Stimulated activated CD4-positive, alpha-beta T cell treated with anti-CD3 and anti-CD28 coated beads, Interleukin-1b, Interleukin-23, amount 100 ng/mL, for 48 hours (primary cell): Measurements from ENCODE around the gene TSHZ2.
"Not testable (repeated sequence)": the region's sequence is repeated elsewhere in the genome, so short reads cannot be mapped to it uniquely, and the experiment has no call there.

Experiments
- DNase-seq: peaks from one replicate; pipeline ENCODE4 v3.0.0-alpha.2; 2020

TSHZ2 gene

DNA sequence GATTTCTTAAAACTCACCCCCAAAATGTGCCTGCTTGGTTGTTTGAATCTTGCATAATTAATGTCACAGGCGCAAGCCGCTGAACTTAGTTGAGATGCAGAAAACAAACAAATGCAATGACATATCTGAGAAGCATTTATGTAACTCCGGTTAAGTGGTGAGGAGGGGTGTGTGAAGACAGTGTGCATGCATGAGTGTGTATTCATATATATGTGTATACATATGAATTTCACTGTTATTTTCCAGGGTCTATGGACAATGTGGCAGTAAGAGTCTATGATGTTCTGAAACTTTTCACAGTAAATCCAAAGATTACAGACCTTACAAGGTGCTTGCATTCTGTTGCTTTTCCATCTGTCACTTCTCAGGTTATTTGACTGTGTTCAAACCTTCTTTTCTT, 518.5 kb downstream of the TSHZ2 start:
- DNase-seq = no peak

DNA sequence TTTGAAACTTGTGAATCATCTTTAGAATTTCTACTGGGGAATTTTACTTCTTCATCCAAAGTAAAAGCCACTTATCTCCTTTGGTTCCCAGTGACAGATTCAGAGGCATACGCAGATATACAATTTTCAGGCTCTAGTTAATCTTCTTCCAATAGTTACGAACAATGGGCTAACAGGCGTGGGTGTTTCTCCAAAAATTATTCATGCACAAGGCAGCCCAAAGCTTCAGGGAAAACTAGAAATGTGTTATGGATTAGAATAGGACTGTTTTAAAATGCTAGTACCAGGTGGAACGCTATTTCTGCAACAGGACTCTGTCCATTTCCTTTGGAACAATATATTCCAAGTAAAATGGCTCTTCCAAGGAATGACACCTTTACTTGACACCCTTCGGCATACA, 519.3 kb downstream of the TSHZ2 start:
- no peak for DNase-seq

DNA sequence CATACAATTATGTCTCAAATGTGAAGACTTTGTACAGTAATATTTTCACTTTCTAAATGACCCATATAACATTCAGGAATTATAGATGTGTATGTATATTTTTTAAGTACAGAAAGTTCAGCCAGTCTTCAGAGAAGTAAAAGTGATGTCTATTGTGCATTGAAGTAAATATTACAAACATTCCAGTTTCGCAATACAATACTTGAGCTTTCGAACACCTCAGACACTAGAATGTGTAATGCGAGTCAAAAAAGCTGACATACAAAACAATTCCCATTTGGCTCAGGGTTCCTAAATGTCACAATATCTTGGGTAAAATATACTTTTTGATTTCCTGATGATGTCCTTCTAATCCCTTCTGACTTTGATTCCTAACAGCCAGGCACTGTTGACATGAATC, 520.1 kb downstream of the TSHZ2 start:
- DNase-seq = no peak

DNA sequence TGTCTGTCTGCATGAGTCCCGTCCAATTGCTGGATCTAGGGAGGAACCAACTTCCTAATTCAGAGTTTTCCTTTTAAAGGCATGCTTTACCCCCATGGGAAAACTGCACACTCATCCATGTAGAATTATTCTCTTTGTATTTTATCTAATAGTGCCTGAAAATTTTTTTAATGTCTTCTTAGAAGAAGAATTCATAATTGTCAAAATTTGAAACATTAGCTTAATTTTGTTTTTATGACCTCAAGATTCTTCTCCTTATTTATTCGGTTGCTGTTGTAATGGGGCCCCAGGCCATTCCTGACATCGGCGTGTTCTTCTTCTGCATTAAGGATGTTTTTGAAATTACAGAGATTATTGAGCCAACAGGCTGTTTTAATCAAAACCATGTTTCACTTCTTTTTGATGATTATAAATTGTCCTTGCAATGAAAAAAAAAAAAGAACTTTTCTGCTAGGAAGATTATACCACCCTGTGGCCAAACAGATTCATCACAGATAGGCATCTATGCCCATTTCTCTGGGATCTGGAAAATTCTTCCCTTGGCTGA, 521.2 kb downstream of the TSHZ2 start:
- no peak for DNase-seq

DNA sequence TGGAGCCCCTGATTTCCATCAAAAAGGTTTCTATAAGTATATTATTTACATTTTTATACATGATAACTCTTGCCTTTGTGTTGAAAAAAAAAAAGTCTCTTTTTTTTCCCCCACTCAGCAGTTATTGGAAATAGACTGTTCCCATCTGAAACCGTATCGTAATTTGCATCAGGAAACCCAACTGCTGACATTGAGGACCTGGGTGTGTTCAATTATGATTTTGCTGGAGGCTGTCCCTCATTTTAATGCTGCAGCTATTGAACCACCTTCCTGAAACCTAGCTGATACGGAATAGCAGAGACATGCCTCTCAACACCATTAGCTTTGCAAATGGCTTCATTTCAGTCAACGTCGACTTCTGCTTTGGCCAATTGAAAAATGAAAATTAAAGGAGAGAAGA, 522.6 kb downstream of the TSHZ2 start:
- no peak for DNase-seq

DNA sequence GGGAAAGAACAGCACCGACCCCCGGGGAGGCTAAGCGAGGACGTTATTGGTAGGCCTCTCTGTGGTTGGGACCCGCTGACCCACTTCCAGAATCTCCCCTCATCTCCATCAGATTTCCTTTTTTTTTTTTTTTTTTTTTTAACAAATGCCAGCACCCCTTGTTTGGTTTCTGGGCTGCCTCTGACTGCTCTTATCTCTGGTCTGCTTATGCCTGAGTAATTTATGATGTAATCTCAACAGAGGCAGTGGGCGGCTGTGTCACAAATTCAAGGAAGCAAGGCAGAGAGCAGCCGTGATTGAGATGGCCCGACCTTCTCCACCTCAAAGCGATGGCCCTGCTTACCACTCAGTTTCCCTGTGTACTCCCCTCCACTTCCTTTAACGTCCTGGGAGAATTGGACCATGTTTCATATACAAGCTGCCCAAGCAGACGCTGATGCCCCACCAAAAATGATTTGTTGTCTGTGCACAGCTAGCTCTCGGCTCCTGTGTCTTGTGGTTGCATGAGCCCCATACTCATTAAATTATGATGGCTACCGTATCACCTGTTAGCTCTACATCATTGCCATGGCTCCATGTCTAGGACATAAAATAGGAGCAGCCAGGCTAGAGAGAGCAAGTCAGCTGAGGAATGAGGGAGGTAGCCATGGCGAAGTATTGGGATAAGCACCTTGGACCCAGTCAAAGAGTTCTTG, 523.4 kb downstream of the TSHZ2 start:
- no peak for DNase-seq

DNA sequence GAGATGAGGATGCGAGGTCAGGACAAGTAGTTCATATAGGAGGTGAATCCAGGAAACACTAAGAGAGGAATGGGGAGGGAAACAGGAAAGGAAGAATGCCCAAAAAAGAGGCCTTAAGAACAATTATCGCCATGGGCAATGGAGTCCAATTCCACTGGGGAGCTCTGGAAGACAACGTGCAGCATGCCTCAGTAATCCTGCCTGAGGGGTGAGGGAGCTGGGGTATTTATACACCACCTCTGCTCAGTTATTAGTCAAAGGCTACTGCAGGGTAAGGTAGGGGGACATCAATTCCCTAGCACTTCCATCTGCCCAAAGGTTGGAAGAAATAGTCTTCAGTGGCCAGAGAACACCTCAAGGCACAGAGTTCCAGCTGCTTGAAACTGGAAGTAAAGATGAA, 525.1 kb downstream of the TSHZ2 start:
- DNase-seq = no peak

DNA sequence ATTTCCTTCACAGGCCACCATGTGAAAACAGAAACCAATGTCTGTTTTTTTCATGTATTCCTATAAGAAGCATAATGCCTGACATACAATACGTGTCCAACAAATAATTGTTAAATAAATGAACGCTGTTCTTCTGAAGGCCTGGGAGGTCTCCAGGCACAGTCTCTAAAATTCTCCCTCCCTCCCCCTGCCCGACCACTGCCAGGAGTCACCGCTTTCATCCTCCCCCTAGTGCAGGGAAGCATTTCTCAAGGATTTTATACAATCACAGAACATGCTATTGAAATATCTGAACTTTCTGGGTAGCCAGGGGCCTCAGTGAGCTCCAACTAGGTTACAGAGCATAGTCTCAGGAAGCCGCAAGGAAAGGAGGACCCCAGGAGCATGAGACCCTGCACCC, 526.2 kb downstream of the TSHZ2 start:
- no peak for DNase-seq

DNA sequence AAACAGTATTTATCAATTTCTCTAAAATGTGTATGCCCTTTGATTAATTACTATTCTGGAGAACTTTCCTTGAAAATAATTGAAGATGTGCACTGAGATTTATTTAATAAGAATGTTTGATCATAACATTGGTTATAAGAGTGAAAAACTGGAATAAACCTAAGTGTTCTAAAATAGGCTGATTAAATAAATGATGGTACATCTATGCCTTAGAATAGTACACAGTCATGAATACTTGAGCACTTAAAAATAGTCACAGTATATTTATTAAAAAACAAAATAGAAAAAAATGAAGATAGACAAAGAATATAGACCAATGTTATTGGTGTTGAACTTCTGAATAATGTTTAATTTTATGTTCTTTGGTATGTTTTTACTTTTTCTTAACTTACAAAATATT, 528.5 kb downstream of the TSHZ2 start:
- no peak for DNase-seq

DNA sequence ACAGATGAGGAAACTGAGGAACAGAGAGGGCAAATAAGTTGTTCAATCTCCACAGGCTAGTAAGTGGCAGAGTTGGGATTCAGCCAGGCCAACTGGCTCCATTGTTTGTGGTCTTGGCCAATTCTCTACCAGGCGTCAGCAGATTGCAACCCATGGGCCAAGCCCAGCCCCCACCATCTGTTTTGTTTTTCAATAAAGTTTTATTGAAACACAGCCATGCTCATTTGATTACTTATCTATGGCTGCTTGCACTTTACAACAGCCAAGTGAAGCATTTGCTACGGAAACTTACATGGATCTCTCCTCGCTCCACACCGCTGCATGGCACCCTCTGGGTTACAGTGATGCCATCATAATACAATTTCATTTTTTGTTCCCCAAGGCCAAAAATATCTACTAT, 530.7 kb downstream of the TSHZ2 start:
- no peak for DNase-seq

DNA sequence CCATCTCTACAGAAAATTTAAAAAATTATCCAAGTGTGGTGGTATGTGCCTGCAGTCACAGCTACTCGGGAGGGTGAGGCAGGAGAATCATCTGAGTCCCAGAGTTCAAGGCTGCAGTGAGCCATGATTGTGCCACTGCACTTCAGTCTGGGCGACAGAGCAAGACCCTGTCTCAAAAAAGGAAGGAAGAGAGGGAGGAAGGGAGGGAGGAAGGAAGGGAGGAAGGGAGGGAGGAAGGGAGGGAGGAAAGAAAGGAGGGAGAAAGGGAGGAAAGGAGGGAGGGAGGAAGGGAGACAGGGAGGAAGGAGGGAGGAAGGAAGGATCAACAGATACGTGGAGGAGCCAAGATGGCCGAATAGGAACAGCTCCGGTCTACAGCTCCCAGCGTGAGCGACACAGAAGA, 531.4 kb downstream of the TSHZ2 start:
- DNase-seq = no peak

DNA sequence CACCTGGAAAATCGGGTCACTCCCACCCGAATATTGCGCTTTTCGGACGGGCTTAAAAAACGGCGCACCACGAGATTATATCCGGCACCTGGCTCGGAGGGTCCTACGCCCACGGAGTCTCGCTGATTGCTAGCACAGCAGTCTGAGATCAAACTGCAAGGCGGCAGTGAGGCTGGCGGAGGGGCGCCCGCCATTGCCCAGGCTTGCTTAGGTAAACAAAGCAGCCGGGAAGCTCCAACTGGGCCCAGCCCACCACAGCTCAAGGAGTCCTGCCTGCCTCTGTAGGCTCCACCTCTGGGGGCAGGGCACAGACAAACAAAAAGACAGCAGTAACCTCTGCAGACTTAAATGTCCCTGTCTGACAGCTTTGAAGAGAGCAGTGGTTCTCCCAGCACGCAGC, 531.9 kb downstream of the TSHZ2 start:
- DNase-seq = not testable (repeated sequence)

DNA sequence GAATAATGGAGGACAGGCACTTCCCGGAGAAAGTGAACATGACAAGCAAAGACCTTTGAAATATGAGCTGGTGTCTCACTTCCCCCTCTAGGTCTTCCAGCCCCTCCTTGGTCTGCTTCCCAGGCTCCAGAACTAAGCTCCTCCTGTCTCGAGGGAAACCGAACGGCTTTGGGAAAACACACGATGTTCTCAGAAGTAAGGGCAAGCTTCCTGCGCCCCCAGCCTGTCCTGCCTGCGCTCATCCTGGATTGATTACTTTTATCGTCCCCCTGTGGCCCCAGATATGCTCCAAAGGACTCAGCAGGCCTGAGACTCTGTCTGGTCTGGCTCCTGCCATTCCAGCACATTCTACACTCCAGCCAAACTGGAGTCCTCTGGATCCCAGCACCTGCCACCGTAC, 538.1 kb downstream of the TSHZ2 start:
- no peak for DNase-seq

DNA sequence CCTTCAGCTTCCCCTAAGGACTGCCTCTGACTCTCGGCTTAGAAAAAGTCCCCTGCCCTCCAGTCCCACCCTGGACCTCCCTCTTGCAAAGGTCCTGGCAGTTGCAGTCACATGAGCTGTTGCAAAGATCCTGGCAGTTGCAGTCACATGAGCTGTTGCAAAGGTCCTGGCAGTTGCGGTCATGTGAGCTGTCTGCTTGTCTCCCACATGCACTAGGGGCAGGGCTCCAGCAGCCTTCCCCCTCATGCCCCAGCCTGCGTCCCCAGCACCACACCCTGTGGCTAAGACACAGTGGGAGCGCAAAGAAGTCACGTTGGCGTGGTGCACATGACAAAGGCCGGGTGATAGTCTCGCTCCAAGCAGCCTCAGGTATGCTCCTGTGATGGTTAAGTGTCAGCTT, 538.5 kb downstream of the TSHZ2 start:
- DNase-seq = no peak

DNA sequence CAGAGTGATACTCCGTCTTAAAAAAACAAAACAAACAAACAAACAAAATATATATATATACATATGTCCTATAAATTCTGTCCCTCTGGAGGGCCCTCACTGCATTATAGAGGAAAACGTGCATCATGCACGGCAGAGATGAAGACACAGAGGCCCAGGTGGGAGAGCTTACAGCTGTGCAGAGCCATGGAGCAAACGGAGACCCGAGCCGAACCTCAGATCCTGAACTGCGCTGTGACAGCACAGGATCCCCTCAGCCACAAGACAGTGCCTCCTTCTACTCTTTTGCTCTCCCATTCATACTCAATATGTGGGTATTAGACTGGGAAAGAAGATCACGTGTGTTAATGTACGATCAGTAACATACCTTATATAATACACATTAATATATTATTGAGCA, 539.9 kb downstream of the TSHZ2 start:
- DNase-seq = no peak

DNA sequence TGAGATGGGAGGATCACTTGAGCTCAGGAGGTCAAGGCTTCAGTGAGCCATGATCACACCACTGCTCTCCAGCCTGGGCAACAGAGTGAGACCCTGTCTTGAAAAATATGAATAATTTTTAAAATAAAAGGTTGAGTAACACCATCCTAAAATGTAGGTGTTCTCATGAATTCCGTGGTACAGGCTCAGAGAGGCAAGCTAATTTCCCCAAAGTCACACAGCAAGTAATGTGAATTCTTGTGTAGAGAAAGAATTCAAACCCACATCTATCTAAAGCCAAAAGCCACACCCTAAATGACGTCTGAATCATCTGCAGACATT, 541.0 kb downstream of the TSHZ2 start:
- DNase-seq = no peak

DNA sequence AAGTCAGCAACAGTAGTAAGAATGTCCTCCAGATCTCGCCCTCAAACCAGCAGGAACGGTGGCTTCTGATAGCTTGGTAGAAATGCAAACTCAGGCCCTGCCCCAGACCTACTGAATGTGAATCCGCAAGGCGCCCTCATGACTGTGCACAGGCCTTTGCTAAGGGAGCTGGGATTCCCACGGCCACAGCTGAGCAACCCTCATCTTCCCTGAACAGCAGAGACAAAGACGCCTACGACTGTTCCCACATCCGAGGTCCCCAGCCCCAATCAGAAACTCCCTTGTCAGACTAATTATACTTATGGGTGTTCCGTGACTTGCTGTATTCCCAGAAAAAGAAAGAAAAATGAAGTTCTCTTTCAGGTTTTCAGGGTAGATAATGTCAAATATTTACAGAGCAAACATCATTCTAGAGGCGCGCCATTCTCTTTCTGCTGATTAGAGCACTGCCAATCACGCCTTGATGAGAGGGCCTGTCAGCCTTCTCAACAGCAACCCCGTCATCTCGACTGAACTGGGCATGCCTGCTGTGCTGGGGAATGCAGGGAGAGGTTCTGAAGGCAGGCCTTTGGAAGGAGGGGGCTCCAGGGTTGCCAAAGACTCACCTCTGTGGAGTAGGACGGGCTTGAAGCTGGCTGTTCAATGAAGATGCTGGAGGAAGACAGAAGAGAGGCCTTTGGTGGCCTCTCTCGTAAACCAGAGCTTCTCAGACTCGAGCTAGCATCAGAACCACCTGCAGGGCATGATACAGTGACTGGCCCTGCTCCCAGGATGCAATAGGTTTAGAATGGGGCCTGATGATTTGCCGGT, 541.5 kb downstream of the TSHZ2 start:
- DNase-seq = no peak

DNA sequence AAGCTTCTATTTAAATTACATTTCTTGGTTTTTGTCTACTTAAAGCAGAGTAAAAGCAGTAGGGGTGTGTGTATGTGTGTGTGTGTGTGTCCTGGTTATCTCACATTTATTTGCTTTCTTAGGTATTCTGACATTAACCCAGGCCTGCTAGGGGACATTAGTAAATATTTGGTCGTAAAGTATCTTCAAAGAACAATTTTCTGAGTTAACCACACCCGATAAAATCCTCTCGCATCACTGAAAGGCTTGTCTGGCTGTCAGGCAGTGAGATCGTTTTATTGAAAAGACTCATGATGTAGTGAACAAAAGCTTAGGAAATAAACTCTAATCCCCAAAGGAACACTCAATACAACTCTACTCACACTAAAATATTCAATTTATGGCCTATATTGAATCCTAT, 543.6 kb downstream of the TSHZ2 start:
- no peak for DNase-seq

DNA sequence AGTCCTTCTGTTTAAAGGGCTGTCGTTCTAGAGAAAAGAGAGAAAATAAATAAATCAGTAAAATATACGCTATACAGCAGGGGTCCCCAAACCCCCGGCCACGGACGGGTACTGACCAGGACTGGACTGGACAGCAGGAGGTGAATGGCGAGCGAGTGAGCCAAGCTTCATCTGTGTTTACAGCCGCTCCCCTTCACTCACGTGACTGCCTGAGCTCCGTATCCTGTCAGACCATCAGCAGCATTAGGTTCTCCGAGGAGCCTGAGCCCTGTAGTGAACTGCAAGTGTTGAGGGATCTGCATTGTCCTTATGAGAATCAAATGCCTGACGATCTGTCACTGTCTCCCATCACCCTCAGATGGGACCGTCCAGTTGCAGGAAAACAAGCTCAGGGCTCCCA, 545.0 kb downstream of the TSHZ2 start:
- DNase-seq = no peak

DNA sequence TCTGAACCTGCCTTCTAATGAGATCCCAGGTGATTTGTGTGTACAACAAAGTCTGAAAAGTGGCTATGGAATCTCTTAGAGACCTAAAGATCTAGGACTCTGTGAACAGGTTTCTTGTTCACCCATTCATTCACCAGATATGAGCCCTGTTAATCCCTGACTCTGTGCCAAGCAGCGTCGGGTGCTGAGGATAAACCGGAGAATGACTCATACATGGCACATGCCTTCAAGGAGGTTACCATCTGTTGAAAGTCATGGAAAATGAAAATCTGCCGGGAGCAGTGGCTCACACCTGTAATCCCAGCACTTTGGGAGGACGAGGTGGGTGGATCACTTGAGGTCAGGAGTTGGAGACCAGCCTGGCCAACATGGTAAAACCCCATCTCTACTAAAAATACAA, 549.3 kb downstream of the TSHZ2 start:
- not testable (repeated sequence) for DNase-seq

DNA sequence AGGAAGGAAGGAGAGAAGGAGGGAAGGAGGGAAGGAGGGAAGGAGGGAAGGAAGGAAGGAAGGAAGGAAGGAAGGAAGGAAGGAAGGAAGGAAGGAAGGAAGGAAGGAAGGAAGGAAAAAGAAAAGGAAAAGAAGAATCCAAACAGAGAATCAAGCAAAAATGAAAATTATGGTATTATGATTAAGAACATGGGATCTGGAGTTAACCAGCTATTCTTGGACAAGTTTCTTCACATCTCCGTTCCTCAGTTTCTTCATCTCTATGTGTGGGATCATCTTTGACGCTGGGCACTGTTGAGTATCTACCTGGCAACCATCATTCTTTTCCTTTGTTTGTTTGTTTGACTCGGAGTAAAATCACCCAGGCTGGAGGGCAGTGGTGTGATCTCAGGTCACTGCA, 549.9 kb downstream of the TSHZ2 start:
- no peak for DNase-seq

DNA sequence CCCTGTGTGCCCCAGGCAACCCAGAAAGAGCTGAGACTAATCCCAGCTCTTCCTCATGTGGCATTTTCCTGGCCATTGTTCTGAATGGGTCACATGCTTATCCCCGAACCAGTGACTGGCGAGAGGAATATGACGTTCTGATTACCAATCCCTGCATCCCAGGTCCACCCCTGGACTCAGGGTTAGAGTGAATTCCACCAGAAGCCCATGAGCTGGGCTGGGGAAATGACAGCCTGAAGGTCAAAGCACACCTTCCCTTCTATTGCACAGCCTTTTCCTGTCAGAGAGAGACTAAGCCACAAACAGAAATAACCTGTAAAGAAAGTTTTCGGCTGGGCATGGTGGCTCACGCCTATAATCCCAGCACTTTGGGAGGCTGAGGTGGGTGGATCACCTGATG, 550.5 kb downstream of the TSHZ2 start:
- DNase-seq = no peak

DNA sequence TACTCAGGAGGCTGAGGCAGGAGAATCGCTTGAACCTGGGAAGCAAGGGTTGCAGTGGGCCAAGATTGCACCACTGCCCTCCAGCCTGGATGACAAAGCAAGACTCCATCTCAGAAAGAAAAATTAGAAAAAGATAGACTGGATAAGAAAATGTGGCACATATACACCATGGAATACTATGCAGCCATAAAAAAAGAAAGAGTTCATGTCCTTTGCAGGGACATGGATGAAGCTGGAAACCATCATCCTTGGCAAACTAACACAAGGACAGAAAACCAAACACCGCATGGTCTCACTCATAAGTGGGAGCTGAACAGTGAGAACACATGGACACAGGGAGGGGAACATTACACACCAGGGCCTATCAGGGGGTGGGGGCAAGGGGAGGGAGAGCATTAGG, 551.5 kb downstream of the TSHZ2 start:
- not testable (repeated sequence) for DNase-seq

DNA sequence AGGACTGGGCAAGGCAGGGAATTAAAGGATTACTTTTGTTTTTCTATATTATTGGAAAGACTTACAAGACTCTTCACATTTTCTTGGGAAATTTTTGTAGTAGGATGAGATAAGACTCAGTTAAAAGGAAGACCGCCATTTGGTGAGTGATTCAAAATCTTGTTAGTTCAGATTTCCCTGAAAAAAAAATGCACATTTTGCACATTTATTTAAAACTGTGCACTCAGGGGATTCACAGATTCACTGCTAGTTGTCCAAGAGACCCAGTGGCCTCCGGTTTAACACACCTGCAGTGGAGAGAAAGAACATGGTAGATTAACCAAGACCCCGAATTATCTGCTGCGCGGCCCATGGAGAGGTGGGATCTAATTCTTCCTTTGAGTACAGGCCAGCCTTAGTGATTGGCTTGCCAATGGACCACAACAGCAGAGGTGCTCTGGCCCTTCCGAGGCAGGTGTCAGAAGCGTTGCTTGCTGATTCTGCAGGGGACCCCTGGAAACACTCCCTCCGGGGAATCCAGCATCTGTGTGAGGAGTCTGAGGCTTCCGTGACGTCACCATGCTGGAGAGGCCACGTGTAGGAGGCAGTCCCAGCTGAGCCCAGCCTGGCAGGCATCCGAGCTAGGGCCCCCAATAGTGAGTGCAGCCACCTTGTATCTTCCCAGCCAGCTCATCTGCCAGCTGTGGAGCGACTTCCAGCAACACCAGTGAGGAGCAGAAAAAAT, 552.6 kb downstream of the TSHZ2 start:
- DNase-seq = no peak
